GM18519 (cell line): Measurements from ENCODE around the gene RPUSD2.
"Not testable (repeated sequence)": the region's sequence is repeated elsewhere in the genome, so short reads cannot be mapped to it uniquely, and the experiment has no call there.

Experiments
- ATAC-seq: cut with Tn5 transposase; IDR thresholded peaks from one replicate; pipeline ENCODE4 v1.9.1; 2021; ENCODE audit warnings: mild to moderate bottlenecking, moderate library complexity; ENCODE audit not compliant: unreplicated experiment, low FRiP score

Gene RPUSD2

DNA sequence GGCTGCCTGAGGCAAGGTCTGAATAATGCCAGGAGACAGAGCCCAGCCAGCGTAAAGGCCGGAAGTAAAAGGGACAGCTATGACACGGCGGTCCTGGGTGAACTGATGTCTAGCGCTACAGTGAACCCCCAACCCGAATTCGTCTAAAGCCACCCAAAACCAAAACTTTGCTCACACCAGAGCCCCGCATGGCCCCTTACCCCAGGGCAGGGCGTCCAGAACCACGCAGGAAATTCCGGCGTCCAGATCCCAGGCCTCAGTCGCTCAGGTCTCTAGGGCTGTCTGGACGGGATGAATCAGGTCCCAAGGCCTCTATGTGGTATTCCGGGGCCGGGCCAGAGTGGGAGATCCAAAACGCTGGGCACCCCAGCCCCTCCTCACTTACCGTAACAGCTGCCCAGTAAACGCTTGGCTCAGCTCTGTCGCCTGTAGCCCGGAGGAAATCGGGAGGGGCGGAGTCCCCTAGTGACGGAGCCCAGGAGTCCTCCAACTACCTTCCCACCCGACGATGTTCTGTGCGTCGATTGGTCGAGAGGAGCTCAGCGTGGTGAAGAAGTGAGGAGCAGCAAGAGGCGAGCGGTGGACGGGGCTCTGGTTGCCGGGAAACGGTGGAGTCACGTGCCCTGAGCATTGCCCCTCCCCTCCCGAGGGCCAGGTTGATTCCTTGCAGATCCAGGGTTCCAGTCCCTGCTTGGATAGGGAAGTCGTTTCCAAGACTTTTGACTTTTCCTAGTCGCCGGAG is 4.3 kb upstream of the RPUSD2 start, which contains the start of gene CCDC32:
Gene CCDC32, minus strand, starts transcription at position 452 of the 742 bp plus-strand sequence. CDS start 2,027 bp downstream, outside the sequence.
- peak; percentile 83 for ATAC-seq

DNA sequence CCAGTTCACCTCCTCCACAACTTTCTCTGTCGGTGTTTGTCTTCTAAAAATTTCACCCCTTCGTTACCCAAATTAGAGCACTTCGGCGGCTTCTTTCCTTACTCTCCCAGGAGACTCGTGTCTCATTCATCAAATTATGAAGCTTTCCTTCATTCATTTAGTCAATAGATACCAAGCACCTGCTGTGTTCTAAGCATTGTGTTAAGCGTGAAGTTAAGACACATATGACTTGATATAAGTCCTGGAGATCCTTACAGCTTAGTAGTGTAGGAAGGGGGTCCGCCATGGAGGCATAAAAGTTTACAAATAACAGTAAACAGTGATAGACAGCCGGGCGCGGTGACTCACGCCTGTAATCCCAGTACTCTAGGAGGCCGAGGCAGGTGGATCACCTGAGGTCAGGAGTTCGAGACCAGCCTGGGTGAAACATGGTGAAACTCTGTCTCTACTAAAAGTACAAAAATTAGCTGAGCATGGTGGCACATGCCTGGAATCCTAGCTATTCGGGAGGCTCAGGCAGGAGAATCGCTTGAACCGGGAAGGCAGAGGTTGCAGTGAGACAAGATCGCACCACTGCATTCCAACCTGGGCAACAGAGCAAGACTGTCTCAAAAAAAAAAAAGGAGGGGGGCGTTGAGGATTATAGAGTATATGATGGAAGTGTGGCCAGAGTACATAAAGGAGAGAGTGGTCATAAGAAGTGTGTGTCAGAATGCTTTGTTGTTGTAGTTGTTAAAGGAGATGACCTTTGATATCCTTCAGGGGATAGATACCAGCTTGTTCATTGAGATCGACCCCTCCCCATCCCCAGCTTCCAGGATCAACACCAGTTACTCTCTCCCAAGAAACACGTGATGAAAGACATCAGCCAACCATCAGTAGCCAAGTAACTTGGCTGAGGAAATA is 3.5 kb upstream of the RPUSD2 start:
- ATAC-seq, result no peak

DNA sequence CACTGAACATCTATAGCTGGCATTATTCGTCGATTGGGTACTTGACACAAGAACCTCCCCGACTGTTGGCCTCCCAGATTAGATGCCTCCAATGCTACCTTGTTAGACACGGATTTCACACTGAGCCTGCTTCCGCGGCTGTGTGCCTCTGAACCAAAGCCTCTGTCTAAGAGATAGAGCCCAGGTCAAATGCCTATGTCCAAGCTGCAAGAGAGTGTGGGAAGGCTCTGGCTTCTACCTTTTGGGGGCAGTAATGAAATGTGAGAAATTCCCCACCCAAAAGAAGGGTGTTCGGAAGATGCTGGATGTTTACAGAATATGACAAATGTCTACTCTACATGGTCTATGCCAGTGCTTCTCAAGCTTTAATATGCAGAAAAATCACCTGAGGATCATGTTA is 2.0 kb upstream of the RPUSD2 start:
- ATAC-seq, result no peak

DNA sequence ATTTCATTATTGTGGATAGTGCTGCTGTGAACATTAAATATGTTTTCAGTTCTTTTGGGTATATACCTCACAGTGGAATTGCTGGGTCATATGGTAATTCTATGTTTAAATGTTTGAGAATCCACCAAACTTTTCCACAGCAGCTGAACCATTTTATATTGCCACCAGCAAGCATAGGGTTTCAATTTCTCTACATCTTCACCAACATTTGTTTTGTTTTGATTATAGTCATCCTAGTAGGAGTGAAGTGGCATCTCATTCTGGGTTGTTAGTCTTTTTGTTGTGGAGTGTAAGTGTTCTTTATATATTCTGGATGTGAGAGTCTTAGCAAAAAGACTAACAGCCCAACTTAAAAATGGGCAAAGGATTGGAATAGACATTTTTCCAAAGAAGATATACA is 6.0 kb downstream of the RPUSD2 start:
- ATAC-seq, result no peak

DNA sequence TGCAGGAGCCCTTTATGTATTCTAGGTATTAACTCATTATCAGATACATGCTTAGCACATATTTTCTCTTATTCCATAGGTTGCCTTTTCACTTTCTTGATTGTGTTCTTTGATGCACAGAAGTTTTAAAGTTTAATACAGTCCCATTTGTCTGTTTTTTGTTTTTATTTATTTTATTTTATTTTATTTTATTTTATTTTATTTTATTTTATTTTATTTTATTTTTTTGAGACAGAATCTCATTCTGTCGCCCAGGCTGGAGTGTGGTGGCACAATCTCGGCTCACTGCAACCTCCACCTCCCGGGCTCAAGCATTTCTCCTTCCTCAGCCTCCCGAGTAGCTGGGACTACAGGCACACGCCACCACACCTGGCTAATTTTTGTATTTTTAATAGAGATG is 7.8 kb downstream of the RPUSD2 start:
- not testable (repeated sequence) for ATAC-seq

DNA sequence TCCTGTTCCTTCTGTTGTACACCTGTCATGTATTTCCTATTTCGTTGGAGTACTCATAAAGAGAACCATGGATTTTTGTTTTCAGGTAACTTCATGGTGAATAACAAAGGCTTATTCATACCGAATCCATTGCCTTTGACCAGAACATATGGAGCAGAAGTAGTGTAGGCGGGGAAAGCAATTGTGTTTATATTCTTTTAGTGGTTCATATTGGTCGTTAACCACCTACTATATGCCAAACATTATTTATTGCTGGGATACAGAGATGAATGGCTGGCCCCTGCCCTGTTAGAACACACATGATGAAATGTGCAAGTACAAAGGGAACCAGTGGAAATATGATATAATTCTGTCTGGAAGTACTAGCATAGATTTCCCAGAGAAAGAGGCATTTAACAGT is 9.8 kb downstream of the RPUSD2 start:
- no peak for ATAC-seq

DNA sequence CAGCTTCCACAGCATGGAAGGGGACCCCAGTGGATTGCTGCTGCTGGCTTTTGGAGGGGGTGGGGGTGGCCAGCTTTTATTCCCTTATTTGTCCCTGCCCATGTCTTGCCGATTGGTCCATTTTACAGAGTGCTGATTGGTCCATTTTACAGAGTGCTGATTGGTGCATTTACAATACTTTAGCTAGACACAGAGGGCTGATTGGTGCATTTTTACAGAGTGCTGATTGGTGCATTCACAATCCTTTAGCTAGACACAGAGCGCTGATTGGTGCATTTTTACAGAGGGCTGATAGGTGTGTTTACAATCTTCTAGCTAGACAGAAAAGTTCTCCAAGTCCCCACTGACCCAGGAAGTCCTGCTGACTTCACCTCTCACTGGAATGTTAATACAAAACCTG is 12.7 kb downstream of the RPUSD2 start:
- ATAC-seq, result not testable (repeated sequence)

DNA sequence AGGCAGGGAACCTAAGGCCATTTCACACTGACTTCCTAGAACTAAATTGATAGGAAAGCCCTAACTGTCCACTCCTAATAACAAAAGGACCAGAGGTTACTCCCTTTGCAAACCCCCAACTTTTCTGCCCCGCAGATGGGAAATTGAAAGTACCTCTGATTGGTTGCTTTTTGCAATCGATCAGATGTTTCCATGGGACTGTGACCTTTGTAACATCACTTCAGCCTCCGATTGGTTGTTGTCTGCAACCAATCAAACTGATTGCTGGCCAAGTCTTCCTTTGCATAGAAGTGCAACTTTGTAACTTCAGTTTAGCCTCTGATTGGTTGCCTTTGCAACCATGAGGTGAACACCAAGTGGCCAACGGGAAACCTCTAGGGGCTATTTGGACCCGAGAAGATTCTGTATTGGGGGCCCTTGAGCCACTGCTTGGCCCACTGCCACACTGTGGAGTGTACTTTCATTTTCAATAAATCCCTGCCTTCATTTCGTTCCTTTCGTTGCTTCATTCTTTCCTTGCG is 13.7 kb downstream of the RPUSD2 start:
- ATAC-seq, result no peak

DNA sequence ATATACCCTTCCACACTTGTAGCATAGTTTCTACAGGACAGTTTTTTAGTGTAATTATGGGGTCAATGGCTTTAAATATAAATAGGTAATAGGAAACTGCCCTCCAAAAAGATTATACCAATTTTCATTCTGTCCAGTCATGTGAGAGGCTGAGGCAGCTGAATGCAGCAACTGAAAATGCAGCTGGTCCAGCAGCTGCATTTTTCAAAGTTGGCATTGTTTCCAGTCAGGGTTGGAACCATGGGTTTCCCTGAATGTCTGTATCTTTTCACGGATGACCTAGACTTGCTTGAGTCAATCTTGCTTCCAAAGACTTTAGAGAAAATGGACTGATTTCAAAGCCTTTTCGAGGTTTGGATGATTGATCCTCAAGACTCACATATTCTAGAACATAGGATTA is 15.1 kb downstream of the RPUSD2 start:
- no peak for ATAC-seq

DNA sequence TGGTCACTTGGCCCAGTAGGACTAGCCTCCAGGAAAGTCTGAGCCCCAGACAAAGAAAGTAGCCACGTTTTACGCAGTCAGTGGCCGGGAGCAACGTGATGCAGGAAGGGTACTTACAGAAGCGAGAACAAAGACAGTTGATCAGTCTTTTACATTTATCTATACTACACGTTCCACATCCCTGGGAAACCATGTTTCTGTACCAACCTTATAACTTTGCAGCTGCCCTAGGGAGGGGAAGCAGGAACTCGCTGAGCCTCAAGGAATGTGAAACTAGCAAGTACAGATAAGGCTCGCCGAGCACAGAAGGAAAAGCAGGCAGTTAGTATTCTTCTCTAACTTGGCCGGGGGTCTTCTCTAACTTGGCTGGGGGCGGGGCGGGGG is 21.6 kb downstream of the RPUSD2 start:
- no peak for ATAC-seq

DNA sequence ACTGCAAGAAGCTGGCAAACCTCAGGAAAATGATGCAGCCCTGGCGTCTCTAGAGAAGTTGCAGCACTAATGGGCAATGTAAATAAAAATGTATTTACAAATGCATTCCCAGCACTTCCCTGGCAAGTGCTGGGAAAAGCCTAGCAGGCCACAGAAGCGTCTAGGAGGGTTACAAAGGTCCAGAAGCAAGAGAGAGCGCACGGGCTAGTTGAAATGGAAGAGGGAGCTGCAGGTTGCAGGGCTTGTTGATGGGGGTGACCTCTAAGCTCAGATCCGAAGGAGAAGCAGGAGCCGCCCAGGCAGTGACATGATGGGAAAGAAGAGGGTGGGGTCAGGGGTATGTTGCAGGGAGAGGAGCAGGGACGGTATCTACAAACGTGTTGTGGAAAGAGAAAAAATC is 22.3 kb downstream of the RPUSD2 start:
- no peak for ATAC-seq

DNA sequence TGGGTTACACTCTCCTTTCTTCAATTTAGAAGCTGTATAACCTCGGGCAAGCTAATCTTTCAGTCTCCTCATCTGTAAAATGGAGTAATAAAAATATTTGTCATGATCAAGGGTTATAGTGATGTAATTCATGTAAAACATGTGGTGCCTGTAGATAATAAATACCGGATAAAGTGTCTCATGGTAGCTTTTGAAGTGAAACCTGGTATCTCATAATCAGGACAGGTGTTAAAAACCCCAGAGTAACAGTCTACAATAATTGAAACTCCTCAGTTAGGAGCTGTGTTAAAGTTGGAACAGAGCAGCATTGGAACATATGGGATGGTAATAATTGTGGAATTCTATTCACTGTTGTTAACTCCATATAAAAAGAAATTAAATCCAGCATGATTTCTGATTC is 24.1 kb downstream of the RPUSD2 start:
- ATAC-seq, result no peak

DNA sequence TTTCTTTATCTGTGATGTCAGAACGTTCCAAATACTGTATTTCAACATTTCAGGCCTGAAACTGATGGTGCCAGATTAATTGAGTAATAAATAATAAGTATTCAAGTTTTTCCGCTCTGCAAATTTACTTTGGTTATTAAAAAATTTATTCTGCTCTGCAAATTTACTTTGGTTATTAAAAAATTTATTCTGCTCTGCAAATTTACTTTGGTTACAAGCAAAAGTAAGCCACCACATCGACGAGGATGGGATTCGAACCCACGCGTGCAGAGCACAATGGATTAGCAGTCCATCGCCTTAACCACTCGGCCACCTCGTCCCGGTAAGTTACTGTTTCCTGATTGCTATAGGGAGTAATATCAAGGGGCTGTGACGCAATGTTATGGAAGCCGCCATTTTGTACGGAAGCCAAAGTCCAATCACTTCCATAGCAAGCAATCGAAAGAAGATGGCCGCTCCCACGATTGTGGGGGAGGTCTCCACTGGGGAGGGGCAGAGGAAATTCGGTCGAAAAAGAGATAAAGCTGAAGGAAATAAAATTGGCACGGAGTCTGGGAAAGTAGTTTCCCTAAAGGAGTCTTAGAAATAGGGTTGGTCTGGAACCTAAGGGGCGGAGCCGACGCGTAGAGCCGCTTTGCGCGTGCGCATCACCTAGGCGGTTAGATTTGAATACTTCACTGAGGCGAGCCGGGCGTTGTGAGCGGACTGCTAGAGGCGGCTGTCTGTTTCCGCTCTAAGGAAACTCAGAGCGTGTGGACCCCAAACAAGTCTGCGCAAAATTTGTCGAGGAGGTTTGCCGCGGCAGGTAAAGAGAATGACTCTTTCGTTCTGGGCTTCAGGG is 24.7 kb downstream of the RPUSD2 start, which contains the start of gene KNL1:
Gene KNL1, plus strand, starts transcription at position 662 of the 841 bp plus-strand sequence. CDS start 8,683 bp downstream, outside the sequence.
- ATAC-seq, result peak; percentile 49

DNA sequence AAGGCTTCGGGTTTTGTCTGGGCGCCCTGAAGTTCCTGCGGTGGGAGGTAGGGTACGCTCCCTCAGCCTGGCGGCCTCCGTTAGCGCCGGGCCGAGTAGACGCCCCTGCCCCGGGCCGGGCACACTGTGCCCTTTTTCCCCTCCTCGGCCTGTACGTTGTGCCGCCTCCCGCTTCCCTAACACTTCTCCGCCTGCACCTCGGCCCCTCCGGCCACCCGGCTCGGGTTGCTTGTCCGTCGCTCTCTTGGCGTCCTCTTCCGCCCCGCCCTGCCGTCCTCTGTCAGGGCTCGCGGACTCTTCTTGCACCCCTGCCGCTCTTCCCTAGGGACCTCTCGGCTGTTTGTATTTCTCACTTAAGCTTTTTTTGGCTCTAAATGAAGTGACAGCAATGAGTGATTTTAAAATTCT is 25.3 kb downstream of the RPUSD2 start:
- ATAC-seq, result peak; percentile 24

DNA sequence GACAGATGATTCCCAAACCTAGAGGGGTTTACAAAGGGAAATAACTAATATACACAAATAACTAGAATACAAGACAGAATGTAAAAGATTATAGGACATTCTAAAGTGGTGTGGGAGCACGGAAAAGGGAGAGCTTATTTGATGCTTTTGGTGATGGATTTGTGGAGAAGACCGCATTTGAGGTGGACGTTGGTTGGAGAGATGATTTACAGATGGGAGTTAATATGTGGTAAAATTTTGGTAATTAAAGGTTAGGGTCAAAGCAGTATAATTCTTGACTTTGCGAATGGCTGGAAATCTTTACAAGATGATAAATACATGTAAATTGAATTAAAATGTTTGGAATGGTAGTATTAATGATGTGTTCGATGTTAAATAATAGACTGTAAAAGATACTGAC is 26.1 kb downstream of the RPUSD2 start:
- no peak for ATAC-seq

DNA sequence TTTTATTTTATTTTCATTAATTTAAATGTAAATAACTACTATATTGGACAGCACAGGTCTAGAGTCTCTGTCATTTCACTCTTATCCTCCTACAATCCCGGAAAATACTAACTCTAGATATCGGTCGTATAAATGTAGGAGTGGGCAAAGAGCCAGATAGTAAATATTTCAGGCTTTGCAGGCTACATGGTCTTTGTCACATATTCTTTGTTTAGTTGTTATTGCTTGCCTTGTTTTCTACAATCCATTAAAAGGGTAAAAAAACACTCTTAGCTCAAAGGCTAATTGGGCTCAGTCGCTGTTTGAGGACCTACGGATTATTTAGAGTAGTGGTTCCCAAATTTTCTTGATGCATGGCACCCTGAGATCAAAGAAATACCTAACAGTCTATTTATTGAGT is 26.7 kb downstream of the RPUSD2 start:
- ATAC-seq, result no peak

DNA sequence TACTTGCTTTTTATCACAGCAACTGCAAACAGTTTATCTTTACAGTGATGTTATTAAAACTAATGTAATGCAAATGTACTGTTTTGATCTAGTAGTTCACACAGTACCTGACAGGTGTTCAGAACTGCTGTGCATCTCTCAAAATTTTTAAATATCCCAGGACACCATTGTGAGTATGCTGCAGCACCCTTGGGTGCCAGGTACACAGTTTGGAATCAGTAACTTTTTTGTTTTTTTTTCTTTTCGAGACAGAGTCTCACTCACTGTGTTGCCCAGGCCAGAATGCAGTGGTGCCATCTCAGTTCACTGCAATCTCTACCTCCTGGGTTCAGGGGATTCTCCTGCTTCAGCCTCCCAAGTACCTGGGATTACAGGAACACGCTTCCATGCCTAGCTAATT is 27.9 kb downstream of the RPUSD2 start:
- ATAC-seq, result no peak

DNA sequence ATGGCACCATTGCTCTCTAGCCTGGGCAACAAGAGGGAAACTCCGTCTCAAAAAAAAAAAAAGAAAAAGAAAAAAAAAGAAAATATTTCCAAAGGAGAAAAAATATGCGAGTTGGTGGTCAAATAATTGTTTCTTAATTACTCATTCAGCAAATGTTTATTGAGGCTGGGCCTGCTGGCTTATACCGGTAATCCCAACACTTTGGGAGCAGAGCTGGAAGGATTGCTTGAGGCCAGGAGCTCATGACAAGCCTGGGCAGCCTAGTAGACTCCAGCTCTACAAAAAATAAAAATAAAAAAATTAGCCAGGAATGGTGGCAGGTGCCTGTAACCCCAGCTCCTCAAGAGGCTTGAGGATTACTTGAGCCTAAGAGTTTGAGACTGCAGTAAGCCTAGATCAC is 29.0 kb downstream of the RPUSD2 start:
- no peak for ATAC-seq

DNA sequence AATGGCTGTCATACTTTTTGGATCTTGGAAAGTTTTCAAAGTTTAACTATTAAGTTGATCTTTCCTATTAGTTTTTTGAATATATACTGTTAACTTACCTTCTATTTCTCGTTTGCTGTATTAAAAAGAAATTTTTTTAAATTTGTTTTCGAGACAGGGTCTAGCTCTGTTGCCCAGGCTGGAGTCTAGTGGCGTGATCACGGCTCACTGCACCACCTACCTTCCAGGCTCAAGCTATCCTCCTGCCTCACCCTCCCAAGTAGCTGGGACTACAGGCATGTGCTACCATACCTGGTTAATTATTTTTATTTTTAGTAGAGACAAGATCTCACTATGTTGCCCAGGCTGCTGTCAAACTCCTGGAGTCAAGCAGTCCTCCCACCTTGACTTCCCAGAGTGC is 29.6 kb downstream of the RPUSD2 start:
- no peak for ATAC-seq

DNA sequence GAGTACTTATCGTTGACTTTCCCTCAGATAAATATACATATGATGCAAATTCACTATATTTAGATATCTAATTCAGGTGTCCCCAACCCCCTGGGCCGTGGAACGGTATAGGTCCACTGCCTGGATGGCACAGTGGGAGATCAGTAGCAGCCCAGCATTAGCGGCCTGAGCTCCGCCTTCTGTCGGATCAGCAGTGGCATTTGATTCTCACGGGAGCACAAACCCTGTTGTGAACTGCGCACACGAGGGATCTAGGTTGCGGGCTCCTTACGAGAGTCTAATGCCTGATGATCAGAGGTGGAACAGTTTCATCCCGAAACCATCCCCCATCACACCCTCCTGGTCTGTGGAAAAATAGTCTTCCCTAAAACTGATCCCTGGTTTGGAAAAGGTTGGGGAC is 31.9 kb downstream of the RPUSD2 start:
- no peak for ATAC-seq
